ENCODE data around the gene TMUB1. TPM values are rescaled to one million over a fixed set of nuclear protein-coding genes. Genes with fewer than 3 reads are reported as not detected.

The TMUB1 gene, protein sequence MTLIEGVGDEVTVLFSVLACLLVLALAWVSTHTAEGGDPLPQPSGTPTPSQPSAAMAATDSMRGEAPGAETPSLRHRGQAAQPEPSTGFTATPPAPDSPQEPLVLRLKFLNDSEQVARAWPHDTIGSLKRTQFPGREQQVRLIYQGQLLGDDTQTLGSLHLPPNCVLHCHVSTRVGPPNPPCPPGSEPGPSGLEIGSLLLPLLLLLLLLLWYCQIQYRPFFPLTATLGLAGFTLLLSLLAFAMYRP
- total RNA-seq (2021) = 43.8 and 44.7 TPM in 2 replicates
- percentile 51 among the genes with signal in this experiment for Bru-seq, nascent RNA
- percentile 59 among the genes with signal in this experiment for BruChase-seq, experiment 1, labeled RNA remaining after a 2-hour chase
- percentile 80 among the genes with signal in this experiment for BruChase-seq, experiment 2, labeled RNA remaining after a 6-hour chase
- long read RNA-seq, transcript TMUB1-203 (2 exons, 1,549 nt) = minor isoform, 26 of 99 reads
- long read RNA-seq, transcript TMUB1-201 (3 exons, 1,353 nt) = major isoform, 55 of 99 reads
- long read RNA-seq, partial matches to known transcripts = 1 of 99 reads
- long read RNA-seq, other reads (novel, unspliced or antisense) = 11 of 99 reads

DNA sequence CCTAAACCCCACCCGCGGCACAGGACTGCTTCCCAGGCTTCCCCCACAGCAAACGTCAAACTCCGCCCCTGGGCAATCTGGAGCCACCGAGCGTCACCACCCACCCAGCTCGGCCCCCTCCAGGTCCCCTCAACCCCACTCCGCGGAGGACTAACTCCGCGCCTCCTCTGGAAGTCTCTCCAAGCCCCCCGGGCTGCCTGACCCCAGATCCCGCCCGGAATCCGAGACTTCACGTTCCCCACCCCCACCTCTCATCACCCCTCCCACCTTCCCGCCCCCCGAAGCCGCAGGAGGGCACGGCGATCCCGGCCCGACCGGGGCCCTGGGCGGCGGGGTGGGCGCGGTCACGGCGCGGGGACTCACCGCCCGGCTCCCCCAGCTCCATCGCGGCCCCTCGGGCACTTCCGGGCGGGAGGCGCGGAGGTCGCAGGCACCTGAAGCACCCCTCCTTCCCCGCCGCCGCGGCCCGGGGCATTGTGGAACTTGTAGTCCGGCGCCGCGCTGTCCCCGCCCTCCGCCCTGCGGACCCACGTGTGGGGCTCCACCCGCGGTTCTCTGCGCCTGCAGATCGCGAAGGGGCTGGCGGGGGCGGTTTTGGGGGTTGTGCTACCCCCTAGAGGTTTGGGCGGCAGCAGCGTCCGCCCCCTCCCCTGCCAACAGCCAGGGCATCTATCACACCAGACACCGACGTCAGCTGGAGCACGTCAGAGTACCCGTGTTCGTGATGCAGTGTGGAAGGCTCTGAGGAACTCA lies at the start of gene TMUB1:
Gene TMUB1 (minus strand): TSS at position 423 of the 753 bp plus-strand sequence. CDS start 930 bp downstream, outside the sequence.
- CTCF ChIA-PET = no interaction called here
- peak within 1 kb of the TSS; percentile 95 for H3K27ac ChIP-seq (ENCODE audit: low read depth, low read length, poor library complexity, severe bottlenecking)
- no TSS peak for BruUV-seq (replicated peaks)
- peak; percentile 83 for DNase-seq (ENCODE audit: low spot score)
- H3K4me3 ChIP-seq (ENCODE audit: low read depth, low read length, poor library complexity, severe bottlenecking) = peak within 1 kb of the TSS; percentile 99
- POLR2A ChIA-PET (ENCODE audit: low non-redundant PET) = no interaction called here
- no peaks in the 10 kb centered on the region for H3K9me3 ChIP-seq (ENCODE audit: low read depth, low read length, poor library complexity, severe bottlenecking)
- intact Hi-C loops (cut with micrococcal nuclease; ENCODE audit: unreplicated experiment) = no loop called here
- H3K4me1 ChIP-seq (ENCODE audit: insufficient read depth, low read length, poor library complexity, severe bottlenecking) = peaks cover 48% of the 10 kb centered on the region
- H3K27me3 ChIP-seq (replicated peaks; ENCODE audit: insufficient read depth, low read depth, low read length, poor library complexity) = no peaks in the 10 kb centered on the region
- TF ChIP-seq EZH2 (IDR thresholded peaks at IDR 0.05; ENCODE audit: borderline replicate concordance, low read depth, low read length, poor library complexity, severe bottlenecking) = no peak
- TF ChIP-seq, protein P1, sequence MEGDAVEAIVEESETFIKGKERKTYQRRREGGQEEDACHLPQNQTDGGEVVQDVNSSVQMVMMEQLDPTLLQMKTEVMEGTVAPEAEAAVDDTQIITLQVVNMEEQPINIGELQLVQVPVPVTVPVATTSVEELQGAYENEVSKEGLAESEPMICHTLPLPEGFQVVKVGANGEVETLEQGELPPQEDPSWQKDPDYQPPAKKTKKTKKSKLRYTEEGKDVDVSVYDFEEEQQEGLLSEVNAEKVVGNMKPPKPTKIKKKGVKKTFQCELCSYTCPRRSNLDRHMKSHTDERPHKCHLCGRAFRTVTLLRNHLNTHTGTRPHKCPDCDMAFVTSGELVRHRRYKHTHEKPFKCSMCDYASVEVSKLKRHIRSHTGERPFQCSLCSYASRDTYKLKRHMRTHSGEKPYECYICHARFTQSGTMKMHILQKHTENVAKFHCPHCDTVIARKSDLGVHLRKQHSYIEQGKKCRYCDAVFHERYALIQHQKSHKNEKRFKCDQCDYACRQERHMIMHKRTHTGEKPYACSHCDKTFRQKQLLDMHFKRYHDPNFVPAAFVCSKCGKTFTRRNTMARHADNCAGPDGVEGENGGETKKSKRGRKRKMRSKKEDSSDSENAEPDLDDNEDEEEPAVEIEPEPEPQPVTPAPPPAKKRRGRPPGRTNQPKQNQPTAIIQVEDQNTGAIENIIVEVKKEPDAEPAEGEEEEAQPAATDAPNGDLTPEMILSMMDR (conservative IDR thresholded peaks at IDR 0.05; ENCODE audit: low read depth, low read length) = no peak
- H3K36me3 ChIP-seq (ENCODE audit: insufficient read depth, low read length, poor library complexity, severe bottlenecking) = no peaks in the 10 kb centered on the region

DNA sequence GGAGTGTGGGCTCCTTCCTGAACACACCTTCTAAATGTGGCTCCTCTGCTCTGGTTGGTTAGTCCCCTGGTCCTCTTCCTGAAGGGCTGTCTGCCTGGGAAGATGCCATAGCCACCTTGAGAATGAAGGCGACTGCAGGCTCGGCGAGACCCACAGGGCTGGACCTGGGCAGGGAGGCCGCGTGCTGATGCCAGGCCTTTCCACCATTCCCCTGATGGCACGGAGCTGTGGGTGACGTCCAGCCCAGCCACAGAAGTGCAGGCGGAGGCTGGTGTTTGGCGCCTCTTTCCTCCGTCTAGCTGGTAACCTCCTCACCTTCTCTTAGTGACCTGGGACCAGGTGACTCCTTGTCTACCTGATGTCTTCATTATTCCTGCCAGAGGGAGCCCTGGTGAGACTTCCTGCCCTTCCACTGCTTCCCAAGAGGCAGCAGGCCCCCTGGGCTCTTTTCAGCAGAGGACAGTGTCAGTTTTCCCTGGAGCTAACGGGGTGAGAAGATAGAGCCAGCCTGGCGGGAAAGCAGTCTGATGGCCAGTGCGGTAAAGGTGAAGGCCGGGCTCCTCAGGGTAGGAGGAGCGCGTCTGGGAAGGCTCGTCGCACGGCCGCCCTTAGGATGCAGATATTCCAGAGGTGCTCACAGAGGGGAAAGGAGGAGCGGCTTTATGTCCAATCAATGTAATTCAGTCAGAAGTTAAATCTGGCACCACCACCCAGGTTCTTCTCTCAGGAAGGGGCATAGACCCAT lies 49.3 kb upstream of the TMUB1 start:
- BruUV-seq (replicated peaks) = no TSS peak
- ChIA-PET POLR2A (ENCODE audit: low non-redundant PET) (interaction anchor here (0.6 kb wide), 1 partner anchor 369 kb away, joined by 12 read pairs; no protein-coding TSS in a partner anchor), CTCF (no interaction called here)
- Histone ChIP-seq H3K27me3 (replicated peaks; ENCODE audit: insufficient read depth, low read depth, low read length, poor library complexity) (no peaks in the 10 kb centered on the region), H3K4me3 (ENCODE audit: low read depth, low read length, poor library complexity, severe bottlenecking) (no peak overlapping the region), H3K36me3 (ENCODE audit: insufficient read depth, low read length, poor library complexity, severe bottlenecking) (peaks cover 35% of the 10 kb centered on the region), H3K27ac (ENCODE audit: low read depth, low read length, poor library complexity, severe bottlenecking) (no peak overlapping the region), H3K9me3 (ENCODE audit: low read depth, low read length, poor library complexity, severe bottlenecking) (no peaks in the 10 kb centered on the region), H3K4me1 (ENCODE audit: insufficient read depth, low read length, poor library complexity, severe bottlenecking) (no peaks in the 10 kb centered on the region)
- DNase-seq (ENCODE audit: low spot score) = no peak
- intact Hi-C loops (cut with micrococcal nuclease; ENCODE audit: unreplicated experiment) = no loop called here
- TF ChIP-seq, protein P1 (conservative IDR thresholded peaks at IDR 0.05; ENCODE audit: low read depth, low read length) = no peak
- TF ChIP-seq EZH2 (IDR thresholded peaks at IDR 0.05; ENCODE audit: borderline replicate concordance, low read depth, low read length, poor library complexity, severe bottlenecking) = no peak
